Right cardiac atrium (tissue), 5 donors: ENCODE data around the gene RNF212. TPM values are rescaled to one million over a fixed set of nuclear protein-coding genes. Genes with fewer than 3 reads are reported as not detected.

ENCODE experiments used
- ATAC-seq, 2 donors: fragments of 200-7000 bp; cut with Tn5 transposase; one replicate each; pipeline versions ENCODE4 v1.8.0 to v1.9.1; 2020; ENCODE audit warnings: moderate library complexity in 2 of 2, mild to moderate bottlenecking in 1 of 2
- DNase-seq, 3 donors: peaks; one replicate each; pipeline ENCODE4 v3.0.0-alpha.2; 2020
- H3K27ac ChIP-seq: one replicate; pipeline ENCODE4 v1.5.1; 2013; ENCODE audit warnings: mild to moderate bottlenecking, low read length, control low read depth, moderate library complexity
- H3K27me3 ChIP-seq: one replicate; pipeline ENCODE4 v1.6.1; 2013; ENCODE audit not compliant: control insufficient read depth, insufficient read depth
- H3K4me1 ChIP-seq: one replicate; pipeline ENCODE4 v1.6.1; 2013; ENCODE audit warnings: low read length; ENCODE audit not compliant: control insufficient read depth, insufficient read depth
- H3K4me3 ChIP-seq: one replicate; pipeline ENCODE4 v1.5.1; 2013; ENCODE audit warnings: low read length, control low read depth
- H3K9me3 ChIP-seq: one replicate; pipeline ENCODE4 v1.6.1; 2013; ENCODE audit warnings: low read length; ENCODE audit not compliant: control insufficient read depth
- WGBS: extraction: QIAGEN DNeasy Blood & Tissue Kit; methylation state at CpG from one replicate; pipeline ENCODE4 v1.1.7; 2013; 5-methylcytosine and 5-hydroxymethylcytosine counted together
- intact Hi-C, 4 donors: fragments of 100-400 bp; cut with DNase I; formaldehyde crosslinking; loops; one replicate each; pipeline versions ENCODE4 v1.11.0 to v1.14.0; 2022 to 2023
- polyA plus RNA-seq: library from polyadenylated mRNA; stranded (reverse); fragments of 200-250 nt; gene quantifications from one replicate; pipeline ENCODE4 v1.2.3, GENCODE V29; 2013
- total RNA-seq, 4 donors: library from RNA; stranded (reverse); fragmentation: NEBNext Ultra II Directional; extraction: Animal tissue kit (Norgen Biotek cat#: 25700); gene quantifications; one replicate each; pipeline ENCODE4 v1.2.1, GENCODE V29; 2021
- donor health status: healthy with polysubstance abuse.
- donor health status: DM: no; HTN: yes; CAD: no.
- donor health status: DM: no; HTN: no; CAD: no.
- donor health status: DM: no; HTN: yes; CAD: no; lungs with severe emphysema.
- donor health status: DM: yes; HTN: yes; CAD: no.

RNF212 gene
- total and polyA plus RNA-seq, 5 donors: 0.59 to 2.4 (median 1.6) TPM

- no peaks in the 10 kb centered on the region for H3K27me3 ChIP-seq
These were observed 35.5 kb downstream of the RNF212 start for GRCh38 chr4:1077711-1078477.

GRCh38 chr4:1075809-1076699 is 37.3 kb downstream of the RNF212 start:
- 69% methylated on average over 11 of the region's 11 CpGs for WGBS
- no peak for DNase-seq
- Histone ChIP-seq H3K27ac (no peak overlapping the region), H3K4me3 (no peak overlapping the region), H3K9me3 (no peaks in the 10 kb centered on the region), H3K27me3 (no peaks in the 10 kb centered on the region), H3K4me1 (no peaks in the 10 kb centered on the region)
- ATAC-seq: no peak
- intact Hi-C loops: no loop called here

More at GRCh38 chr4:1077711-1078477, 35.5 kb downstream of the RNF212 start:
- no peak overlapping the region for H3K27ac ChIP-seq
- no peaks in the 10 kb centered on the region for H3K4me1 ChIP-seq
- no peak for ATAC-seq
- DNase-seq: no peak
- 85% methylated on average over 27 of the region's 27 CpGs for WGBS
- no peaks in the 10 kb centered on the region for H3K9me3 ChIP-seq
- no peak overlapping the region for H3K4me3 ChIP-seq
- intact Hi-C loops: no loop called here

- no peak for DNase-seq
- Histone ChIP-seq H3K27me3 (no peaks in the 10 kb centered on the region), H3K27ac (no peak overlapping the region), H3K4me3 (no peak overlapping the region), H3K9me3 (no peaks in the 10 kb centered on the region), H3K4me1 (no peaks in the 10 kb centered on the region)
- no peak for ATAC-seq
- intact Hi-C loops: no loop called here
- WGBS: 70% methylated on average over 7 of the region's 7 CpGs
These were observed 38.1 kb downstream of the RNF212 start for GRCh38 chr4:1075225-1075624.

- no peak for ATAC-seq
- H3K27ac ChIP-seq: no peak overlapping the region
These were observed 39.3 kb downstream of the RNF212 start for GRCh38 chr4:1074077-1074476.

GRCh38 chr4:1072830-1073446 is 40.4 kb downstream of the RNF212 start:
- H3K9me3 ChIP-seq: no peaks in the 10 kb centered on the region
- no peak overlapping the region for H3K27ac ChIP-seq
- intact Hi-C loops: no loop called here
- no peaks in the 10 kb centered on the region for H3K4me1 ChIP-seq
- 24% methylated on average over 11 of the region's 11 CpGs for WGBS
- H3K27me3 ChIP-seq: no peaks in the 10 kb centered on the region
- DNase-seq: peak in 2 of 3 donors; percentile 55 to 72
- ATAC-seq: peak; percentile 83 to 84
- no peak overlapping the region for H3K4me3 ChIP-seq

More at GRCh38 chr4:1074077-1074476, 39.3 kb downstream of the RNF212 start:
- intact Hi-C loops: no loop called here
- H3K4me3 ChIP-seq: no peak overlapping the region
- 81% methylated on average over 9 of the region's 9 CpGs for WGBS
- no peaks in the 10 kb centered on the region for H3K4me1 ChIP-seq
- H3K27me3 ChIP-seq: no peaks in the 10 kb centered on the region
- no peak for DNase-seq
- no peaks in the 10 kb centered on the region for H3K9me3 ChIP-seq

GRCh38 chr4:1069394-1069793 is 44.0 kb downstream of the RNF212 start:
- ATAC-seq: no peak
- Histone ChIP-seq H3K4me3 (no peak overlapping the region), H3K27ac (no peak overlapping the region), H3K9me3 (no peaks in the 10 kb centered on the region), H3K4me1 (no peaks in the 10 kb centered on the region), H3K27me3 (no peaks in the 10 kb centered on the region)
- 83% methylated on average over 7 of the region's 7 CpGs for WGBS
- DNase-seq: no peak
- intact Hi-C loops: no loop called here

GRCh38 chr4:1065732-1066131 is 47.6 kb downstream of the RNF212 start:
- Histone ChIP-seq H3K4me1 (no peaks in the 10 kb centered on the region), H3K27me3 (no peaks in the 10 kb centered on the region), H3K4me3 (no peak overlapping the region), H3K27ac (no peak overlapping the region), H3K9me3 (no peaks in the 10 kb centered on the region)
- ATAC-seq (no peak), DNase-seq (no peak)
- WGBS: 23% methylated on average over 4 of the region's 4 CpGs
- intact Hi-C loops: no loop called here

GRCh38 chr4:1062419-1062818 is 50.9 kb downstream of the RNF212 start:
- DNase-seq: no peak
- Histone ChIP-seq H3K9me3 (no peaks in the 10 kb centered on the region), H3K4me1 (no peaks in the 10 kb centered on the region), H3K4me3 (no peak overlapping the region), H3K27ac (no peak overlapping the region), H3K27me3 (no peaks in the 10 kb centered on the region)
- intact Hi-C loops: no loop called here
- ATAC-seq: no peak
- 44% methylated on average over 7 of the region's 7 CpGs for WGBS

- Histone ChIP-seq H3K4me3 (no peak overlapping the region), H3K27me3 (no peaks in the 10 kb centered on the region), H3K9me3 (no peaks in the 10 kb centered on the region), H3K27ac (no peak overlapping the region), H3K4me1 (no peaks in the 10 kb centered on the region)
- DNase-seq (no peak), ATAC-seq (no peak)
- WGBS: 57% methylated on average over 6 of the region's 6 CpGs
- intact Hi-C loops: no loop called here
These were observed 51.6 kb downstream of the RNF212 start for GRCh38 chr4:1061760-1062159.

GRCh38 chr4:1061056-1061700 is 52.2 kb downstream of the RNF212 start:
- Histone ChIP-seq H3K4me3 (no peak overlapping the region), H3K4me1 (no peaks in the 10 kb centered on the region), H3K27me3 (no peaks in the 10 kb centered on the region), H3K9me3 (no peaks in the 10 kb centered on the region), H3K27ac (no peak overlapping the region)
- WGBS: 76% methylated on average over 14 of the region's 14 CpGs
- no peak for DNase-seq
- no peak for ATAC-seq
- intact Hi-C loops: no loop called here
